ENCODE measurements around the gene XPR1. TPM values are rescaled to one million over a fixed set of nuclear protein-coding genes. Genes with fewer than 3 reads are reported as not detected.

Gene XPR1
- total and polyA plus RNA-seq, 2 donors (not counting 3 experiments of a cell fraction or from before 2014, with no cell fraction given): 23.9 to 26.7 TPM

GRCh38 chr1:180886338-180886737, 254.5 kb downstream of the XPR1 start:
- H3K9me1 ChIP-seq (replicated peaks; ENCODE audit: control insufficient read depth, extremely low read depth, insufficient read depth, low read length): no peaks in the 10 kb centered on the region
- FAIRE-seq (no peak), DNase-seq (ENCODE audit: low read depth, low spot score) (no peak)
- ChIA-PET CTCF (interaction anchor here (1.2 to 4.7 kb wide), 2 partner anchors 257 to 538 kb away, joined by 3 to 18 read pairs; no protein-coding TSS in a partner anchor), POLR2A (interaction anchor here (0.7 kb wide), 1 partner anchor 204 kb away, joined by 3 read pairs; no protein-coding TSS in a partner anchor)
- TF ChIP-seq JUN (IDR thresholded peaks at IDR 0.05; ENCODE audit: borderline replicate concordance, insufficient read depth, insufficient read length, low read depth): no peak
- TF ChIP-seq POLR2AphosphoS5 (IDR thresholded peaks at IDR 0.05; ENCODE audit: insufficient read depth, low read depth, low read length): no peak
- no peak for TF ChIP-seq MAX (IDR thresholded peaks at IDR 0.05; ENCODE audit: insufficient read depth, insufficient read length)
- no peak for TF ChIP-seq POLR2A (IDR thresholded peaks at IDR 0.05; ENCODE audit: low read depth, low read length)
- TF ChIP-seq CTCF (IDR thresholded peaks at IDR 0.05; ENCODE audit: extremely low read depth in 1 of 2, insufficient read depth in 1 of 2, low read depth in 1 of 2, low read length in 2 of 2): no peak
- TF ChIP-seq MYC (IDR thresholded peaks at IDR 0.05; ENCODE audit: low read depth, low read length): no peak
- TF ChIP-seq EZH2 (IDR thresholded peaks at IDR 0.05; ENCODE audit: borderline replicate concordance, low read depth, low read length, severe bottlenecking): no peak
- TF ChIP-seq FOS (IDR thresholded peaks at IDR 0.05; ENCODE audit: borderline replicate concordance, insufficient read depth, low read length): no peak
- no peak for TF ChIP-seq GATA2 (IDR thresholded peaks at IDR 0.05; ENCODE audit: insufficient read depth, insufficient read length, low read depth, low read length)
- H3K27me3 ChIP-seq (ENCODE audit: control insufficient read depth in 2 of 2, insufficient read depth in 2 of 2, low read length in 2 of 2): no peaks in the 10 kb centered on the region
- H3K4me1 ChIP-seq (ENCODE audit: control insufficient read depth, extremely low read depth, insufficient read depth, low read length): no peaks in the 10 kb centered on the region
- dilution Hi-C loops (cut with MboI; ENCODE audit: extremely low pct_ligation_motif_present, low sequenced_read_pairs) (no loop called here), intact Hi-C loops (cut with micrococcal nuclease) (no loop called here)
- no peaks in the 10 kb centered on the region for H3K9me3 ChIP-seq (replicated peaks; ENCODE audit: control insufficient read depth, insufficient read depth, low read length)
- BruUV-seq (replicated peaks): no TSS peak
- no peaks in the 10 kb centered on the region for H4K20me1 ChIP-seq (replicated peaks; ENCODE audit: control insufficient read depth, extremely low read depth, insufficient read depth, low read length)
- no peak overlapping the region for H3K4me2 ChIP-seq (ENCODE audit: insufficient read depth, low read length)
- H3K79me2 ChIP-seq (ENCODE audit: control insufficient read depth, insufficient read depth, low read length): no peaks in the 10 kb centered on the region
- H3K36me3 ChIP-seq (ENCODE audit: control insufficient read depth in 2 of 2, extremely low read depth in 1 of 2, insufficient read depth in 2 of 2, low read length in 2 of 2): no peaks in the 10 kb centered on the region
- no peak overlapping the region for H3K4me3 ChIP-seq (replicated peaks in 1 of 3; ENCODE audit: insufficient read depth in 1 of 3, low read depth in 1 of 3, low read length in 3 of 3)
- H3K27ac ChIP-seq (ENCODE audit: insufficient read depth, low read depth, low read length): no peak overlapping the region
- no peak overlapping the region for H3K9ac ChIP-seq (replicated peaks; ENCODE audit: extremely low read depth, insufficient read depth, low read length)
- H2AFZ ChIP-seq (ENCODE audit: low read depth, low read length): no peak overlapping the region

Measured in endothelial cell of umbilical vein (primary cell).